Caco-2 (cell line): ENCODE data around the gene SCYL1. TPM values are rescaled to one million over a fixed set of nuclear protein-coding genes. Genes with fewer than 3 reads are reported as not detected.

Experiments
- BruUV-seq: library from RNA; stranded (reverse); fragments of 400-500 nt; replicated peaks from 2 replicates; lab custom pipeline; 2021; lab: Mats Ljungman, UMichigan
- CTCF ChIA-PET: fragments of 300-600 bp; sonication (Branson Sonifier 250); formaldehyde crosslinking; loops from one replicate; lab custom pipeline; 2022; ENCODE audit warnings: antibody characterized with exemption; lab: Charles Lee
- POLR2A ChIA-PET: fragments of 300-600 bp; sonication (Branson Sonifier 250); formaldehyde crosslinking; loops from one replicate; lab custom pipeline; 2022; ENCODE audit warnings: antibody characterized with exemption; lab: Charles Lee
- DNase-seq, 2 experiments: peaks; one replicate each; pipeline versions ENCODE4 v3.0.0 to v3.0.0-alpha.2; 2020 to 2022
- H3K27me3 ChIP-seq: replicated peaks from 2 replicates; pipeline ENCODE4 v1.6.0; 2011; ENCODE audit warnings: low read length; ENCODE audit not compliant: control insufficient read depth, insufficient read depth
- H3K36me3 ChIP-seq: 2 replicates; pipeline ENCODE4 v1.5.1; 2011; ENCODE audit warnings: low read length; ENCODE audit not compliant: control insufficient read depth, insufficient read depth
- H3K4me1 ChIP-seq: fragments of 250-450 bp; sonication (Bioruptor Pico); 2 replicates; pipeline ENCODE4 v1.5.1; 2020; ENCODE audit warnings: mild to moderate bottlenecking
- H3K4me3 ChIP-seq: 2 replicates; pipeline ENCODE4 v1.5.1; 2011; ENCODE audit warnings: low read depth, mild to moderate bottlenecking, control low read depth, low read length
- H3K9me3 ChIP-seq: fragments of 250-450 bp; sonication (Bioruptor Pico); 2 replicates; pipeline ENCODE4 v1.5.1; 2020; ENCODE audit warnings: mild to moderate bottlenecking, moderate library complexity
- H3K27ac Mint-ChIP-seq: one replicate; pipeline ENCODE4 v1.8.0; 2022; ENCODE audit warnings: mixed read lengths; ENCODE audit not compliant: unreplicated experiment
- H3K27me3 Mint-ChIP-seq: one replicate; pipeline ENCODE4 v1.8.0; 2022; ENCODE audit warnings: mixed read lengths; ENCODE audit not compliant: insufficient read depth, unreplicated experiment
- H3K36me3 Mint-ChIP-seq: one replicate; pipeline ENCODE4 v1.8.0; 2022; ENCODE audit warnings: mild to moderate bottlenecking, mixed read lengths; ENCODE audit not compliant: insufficient read depth, unreplicated experiment
- H3K4me1 Mint-ChIP-seq: one replicate; pipeline ENCODE4 v1.8.0; 2022; ENCODE audit warnings: low read depth, mixed read lengths; ENCODE audit not compliant: unreplicated experiment
- H3K4me3 Mint-ChIP-seq: one replicate; pipeline ENCODE4 v1.8.0; 2022; ENCODE audit warnings: mild to moderate bottlenecking, moderate library complexity, mixed read lengths; ENCODE audit not compliant: unreplicated experiment
- H3K9me3 Mint-ChIP-seq: one replicate; pipeline ENCODE4 v1.8.0; 2022; ENCODE audit warnings: mixed read lengths; ENCODE audit not compliant: unreplicated experiment
- intact Hi-C: fragments of 100-400 bp; cut with micrococcal nuclease; formaldehyde crosslinking; loops from one replicate; pipeline ENCODE4 v1.10.0; 2022; ENCODE audit not compliant: unreplicated experiment
- total RNA-seq: library from RNA; stranded (reverse); gene quantifications from 2 replicates; pipeline ENCODE4 v1.2.3, GENCODE V29; 2022
- TF ChIP-seq, protein P1 (sequence below), 2 experiments: fragments of 200-600 bp in 1 of 2; IDR thresholded peaks; 1 replicate in 1 of 2; 2 replicates in 1 of 2; pipeline versions ENCODE4 v1.5.1 to v1.8.0; 2011 to 2022; ENCODE audit warnings: antibody characterized with exemption in 1 of 2, control low read depth in 1 of 2, inconsistent platforms in 1 of 2, low read depth in 1 of 2, low read length in 1 of 2, mild to moderate bottlenecking in 1 of 2, moderate library complexity in 1 of 2; ENCODE audit not compliant: insufficient read depth in 1 of 2, severe bottlenecking in 1 of 2, unreplicated experiment in 1 of 2

The SCYL1 gene
- total RNA-seq, 1 experiment from 2014 or later: 123 TPM

DNA sequence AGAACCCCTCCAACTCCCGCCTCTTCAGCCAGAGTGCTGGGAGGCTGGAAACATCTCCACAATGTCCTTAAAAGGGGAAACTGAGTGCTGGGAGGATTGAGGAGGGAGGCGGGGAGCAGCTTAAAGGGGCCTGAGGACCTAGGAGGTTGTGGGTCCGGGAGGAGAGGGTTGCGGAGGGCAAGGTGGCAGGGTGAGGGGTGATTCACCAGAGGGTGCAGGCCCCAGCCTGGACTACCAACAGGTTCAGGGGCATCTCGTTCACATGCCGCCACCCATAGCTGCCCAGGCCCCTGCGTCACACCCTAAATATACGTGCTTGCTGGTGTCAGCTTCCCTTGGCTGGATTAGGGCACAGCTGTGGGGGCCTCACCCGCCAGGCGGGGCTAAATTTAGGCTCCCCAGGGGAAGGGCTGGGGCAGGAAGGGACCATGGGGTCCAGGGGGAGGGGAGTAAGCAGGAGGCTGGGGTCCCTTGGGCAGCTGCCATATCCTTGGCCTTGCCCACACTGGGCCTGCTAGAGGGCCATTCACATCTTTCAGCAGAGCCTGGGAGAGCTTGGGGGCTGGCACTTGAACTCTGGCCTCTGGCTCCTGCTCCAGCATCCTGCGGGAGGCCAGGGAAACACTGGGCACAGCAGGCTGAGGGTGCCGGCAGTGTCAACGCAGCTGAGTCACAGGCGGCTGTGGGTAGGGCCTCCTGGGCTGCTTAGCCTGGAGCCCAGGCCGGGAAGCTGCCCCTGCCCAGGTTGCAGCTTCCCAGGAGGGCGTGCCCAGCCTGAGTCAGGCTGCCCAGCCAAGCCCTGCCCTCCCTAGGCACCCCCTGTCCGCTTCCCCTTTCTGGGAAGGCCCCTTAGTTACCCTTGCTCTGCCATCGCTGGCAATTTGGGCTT, 52.2 kb downstream of the SCYL1 start:
- Mint-ChIP-seq H3K27ac (peak overlapping the region; percentile 25), H3K4me1 (peaks cover 8% of the 10 kb centered on the region), H3K27me3 (no peaks in the 10 kb centered on the region), H3K36me3 (peaks cover 40% of the 10 kb centered on the region), H3K9me3 (no peaks in the 10 kb centered on the region), H3K4me3 (peak overlapping the region; percentile 98)
- ChIA-PET POLR2A (no interaction called here), CTCF (interaction anchor here (0.6 to 1.4 kb wide), 3 partner anchors 15 to 30 kb away, joined by 3 to 4 read pairs (median 4); no protein-coding TSS in a partner anchor)
- intact Hi-C loops: no loop called here
- no peaks in the 10 kb centered on the region; the same call in 1 of the 2 replicates for H3K36me3 ChIP-seq
- peak overlapping the region; percentile 56 for H3K4me3 ChIP-seq
- no TSS peak for BruUV-seq
- peaks cover 28% of the 10 kb centered on the region for H3K4me1 ChIP-seq
- no peaks in the 10 kb centered on the region for H3K27me3 ChIP-seq
- TF ChIP-seq, protein P1, sequence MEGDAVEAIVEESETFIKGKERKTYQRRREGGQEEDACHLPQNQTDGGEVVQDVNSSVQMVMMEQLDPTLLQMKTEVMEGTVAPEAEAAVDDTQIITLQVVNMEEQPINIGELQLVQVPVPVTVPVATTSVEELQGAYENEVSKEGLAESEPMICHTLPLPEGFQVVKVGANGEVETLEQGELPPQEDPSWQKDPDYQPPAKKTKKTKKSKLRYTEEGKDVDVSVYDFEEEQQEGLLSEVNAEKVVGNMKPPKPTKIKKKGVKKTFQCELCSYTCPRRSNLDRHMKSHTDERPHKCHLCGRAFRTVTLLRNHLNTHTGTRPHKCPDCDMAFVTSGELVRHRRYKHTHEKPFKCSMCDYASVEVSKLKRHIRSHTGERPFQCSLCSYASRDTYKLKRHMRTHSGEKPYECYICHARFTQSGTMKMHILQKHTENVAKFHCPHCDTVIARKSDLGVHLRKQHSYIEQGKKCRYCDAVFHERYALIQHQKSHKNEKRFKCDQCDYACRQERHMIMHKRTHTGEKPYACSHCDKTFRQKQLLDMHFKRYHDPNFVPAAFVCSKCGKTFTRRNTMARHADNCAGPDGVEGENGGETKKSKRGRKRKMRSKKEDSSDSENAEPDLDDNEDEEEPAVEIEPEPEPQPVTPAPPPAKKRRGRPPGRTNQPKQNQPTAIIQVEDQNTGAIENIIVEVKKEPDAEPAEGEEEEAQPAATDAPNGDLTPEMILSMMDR (IDR thresholded peaks at IDR 0.05; ENCODE audit: insufficient read depth in 1 of 2, low read depth in 1 of 2, low read length in 1 of 2, severe bottlenecking in 1 of 2, unreplicated experiment in 1 of 2): no peak
- no peaks in the 10 kb centered on the region for H3K9me3 ChIP-seq
- DNase-seq: no peak

DNA sequence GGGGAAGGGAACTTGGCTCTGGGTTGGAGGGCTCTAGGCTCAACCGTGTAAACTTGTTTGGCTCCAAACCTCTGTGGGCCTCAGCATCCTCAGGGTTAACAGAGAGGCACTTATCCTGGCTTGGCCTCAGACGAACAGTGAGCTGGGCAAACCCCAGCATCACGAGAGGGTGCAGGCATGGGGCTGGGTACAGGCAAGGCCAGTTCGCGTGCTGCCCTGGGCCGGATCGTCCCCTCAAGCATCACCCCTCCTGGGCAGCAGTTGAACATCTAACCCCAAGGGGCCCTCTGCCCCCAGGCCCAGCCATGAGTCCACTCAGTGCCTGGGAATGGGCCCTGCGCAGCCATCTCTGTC, 52.9 kb downstream of the SCYL1 start:
- H3K4me1 Mint-ChIP-seq: peaks cover 6% of the 10 kb centered on the region
- H3K36me3 Mint-ChIP-seq: peaks cover 38% of the 10 kb centered on the region
- H3K9me3 Mint-ChIP-seq: no peaks in the 10 kb centered on the region
- POLR2A ChIA-PET: no interaction called here
- peak overlapping the region; percentile 98 for H3K4me3 Mint-ChIP-seq
- H3K4me3 ChIP-seq: no peak overlapping the region
- DNase-seq: no peak
- H3K27ac Mint-ChIP-seq: no peak overlapping the region
- BruUV-seq: no TSS peak
- H3K36me3 ChIP-seq: no peaks in the 10 kb centered on the region; the same call in 1 of the 2 replicates
- intact Hi-C loops: no loop called here
- CTCF ChIA-PET: interaction anchor here (0.6 to 1.4 kb wide), 2 partner anchors 16 to 31 kb away, joined by 4 read pairs; no protein-coding TSS in a partner anchor
- H3K9me3 ChIP-seq: no peaks in the 10 kb centered on the region
- TF ChIP-seq, protein P1 (IDR thresholded peaks at IDR 0.05; ENCODE audit: insufficient read depth in 1 of 2, low read depth in 1 of 2, low read length in 1 of 2, severe bottlenecking in 1 of 2, unreplicated experiment in 1 of 2): no peak
- H3K27me3 Mint-ChIP-seq: no peaks in the 10 kb centered on the region
- no peaks in the 10 kb centered on the region for H3K27me3 ChIP-seq
- H3K4me1 ChIP-seq: peaks cover 28% of the 10 kb centered on the region

DNA sequence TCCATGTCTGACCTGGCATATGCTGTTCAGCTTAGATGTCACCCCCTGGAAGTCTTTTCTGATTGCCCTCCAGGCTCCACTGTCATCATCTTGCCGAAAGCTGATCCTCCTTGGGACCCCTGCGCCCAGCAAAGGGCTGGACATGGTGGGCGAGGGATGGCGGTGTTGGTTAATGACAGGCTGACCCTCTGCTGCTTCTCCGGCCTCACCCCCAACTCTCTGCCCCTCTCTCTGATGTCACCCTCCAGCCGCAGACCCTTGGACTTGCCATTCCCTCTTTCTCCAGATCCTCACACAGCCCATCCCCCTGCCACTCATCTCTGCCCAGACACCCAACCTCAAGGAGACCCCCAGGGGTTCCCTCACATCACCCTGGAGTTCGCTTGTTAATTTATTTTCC, 53.3 kb downstream of the SCYL1 start:
- H3K9me3 Mint-ChIP-seq: no peaks in the 10 kb centered on the region
- H3K4me3 Mint-ChIP-seq: peak overlapping the region; percentile 98
- Histone ChIP-seq H3K9me3 (no peaks in the 10 kb centered on the region), H3K4me1 (peaks cover 27% of the 10 kb centered on the region), H3K36me3 (no peaks in the 10 kb centered on the region; the same call in 1 of the 2 replicates), H3K27me3 (no peaks in the 10 kb centered on the region), H3K4me3 (no peak overlapping the region)
- H3K27ac Mint-ChIP-seq: no peak overlapping the region
- DNase-seq: no peak
- peaks cover 34% of the 10 kb centered on the region for H3K36me3 Mint-ChIP-seq
- POLR2A ChIA-PET: no interaction called here
- H3K27me3 Mint-ChIP-seq: no peaks in the 10 kb centered on the region
- BruUV-seq: no TSS peak
- intact Hi-C loops: no loop called here
- peaks cover 6% of the 10 kb centered on the region for H3K4me1 Mint-ChIP-seq
- TF ChIP-seq, protein P1 (IDR thresholded peaks at IDR 0.05; ENCODE audit: insufficient read depth in 1 of 2, low read depth in 1 of 2, low read length in 1 of 2, severe bottlenecking in 1 of 2, unreplicated experiment in 1 of 2): no peak
- CTCF ChIA-PET: interaction anchor here (1.4 kb wide), 1 partner anchor 16 kb away, joined by 4 read pairs; no protein-coding TSS in a partner anchor
